ENCODE data around the gene CENPW. TPM values are rescaled to one million over a fixed set of nuclear protein-coding genes. Genes with fewer than 3 reads are reported as not detected.

The CENPW gene
- total RNA-seq, 1 experiment from 2014 or later: 82.3 TPM

DNA sequence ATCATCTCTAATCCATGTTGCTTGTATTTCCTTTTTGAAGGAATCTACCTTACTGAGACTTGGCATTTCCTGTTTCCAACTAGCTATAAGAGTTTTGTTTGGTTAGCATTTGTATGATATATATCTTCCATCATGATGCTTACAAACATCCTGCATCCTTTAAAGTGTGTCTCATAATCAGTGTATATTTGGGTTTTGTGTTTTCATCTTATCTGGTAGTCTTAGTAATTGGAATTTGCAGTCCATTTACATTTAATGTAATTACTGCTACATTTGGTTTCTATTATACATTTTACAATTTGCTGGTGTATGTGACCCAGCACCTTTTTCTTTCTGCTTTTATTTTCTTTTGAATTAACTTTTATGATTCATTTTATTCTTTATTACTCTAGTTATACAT is 12.6 kb downstream of the CENPW start:
- no peak overlapping the region for H2BK12ac ChIP-seq (ENCODE audit: insufficient read length, low read depth, low read length)
- no peaks in the 10 kb centered on the region for H3K4me1 ChIP-seq (ENCODE audit: insufficient read depth, low read length)
- H3K9me3 ChIP-seq (ENCODE audit: control insufficient read depth, low read depth, low read length): no peaks in the 10 kb centered on the region
- no peaks in the 10 kb centered on the region for H3K79me1 ChIP-seq (ENCODE audit: insufficient read depth, low read depth, low read length, poor library complexity, severe bottlenecking)
- H2BK120ac ChIP-seq (ENCODE audit: low read depth, low read length, poor library complexity, severe bottlenecking): no peak overlapping the region
- H4K5ac ChIP-seq (ENCODE audit: insufficient read length, low read depth, low read length): no peak overlapping the region
- no peak overlapping the region for H2BK5ac ChIP-seq (ENCODE audit: insufficient read length, low read length)
- H3K56ac ChIP-seq (ENCODE audit: insufficient read length, low read depth, low read length): no peak overlapping the region
- no peak overlapping the region for H3K9ac ChIP-seq (ENCODE audit: extremely low read depth, insufficient read length, low read length)
- no peaks in the 10 kb centered on the region for H3K23me2 ChIP-seq (ENCODE audit: insufficient read length, low read depth, low read length, poor library complexity, severe bottlenecking)
- H4K8ac ChIP-seq (replicated peaks; ENCODE audit: insufficient read length, low read depth, low read length): no peak overlapping the region
- H3K4me2 ChIP-seq (ENCODE audit: insufficient read depth, insufficient read length, low read length): no peak overlapping the region
- no peak for DNase-seq
- H4K20me1 ChIP-seq (ENCODE audit: control insufficient read depth, insufficient read depth, insufficient read length): no peaks in the 10 kb centered on the region
- H3K4me3 Mint-ChIP-seq: no peak overlapping the region
- H3K4me1 Mint-ChIP-seq: no peaks in the 10 kb centered on the region
- H2AK5ac ChIP-seq (ENCODE audit: insufficient read length, low read length): no peak overlapping the region
- TF ChIP-seq, protein P1, sequence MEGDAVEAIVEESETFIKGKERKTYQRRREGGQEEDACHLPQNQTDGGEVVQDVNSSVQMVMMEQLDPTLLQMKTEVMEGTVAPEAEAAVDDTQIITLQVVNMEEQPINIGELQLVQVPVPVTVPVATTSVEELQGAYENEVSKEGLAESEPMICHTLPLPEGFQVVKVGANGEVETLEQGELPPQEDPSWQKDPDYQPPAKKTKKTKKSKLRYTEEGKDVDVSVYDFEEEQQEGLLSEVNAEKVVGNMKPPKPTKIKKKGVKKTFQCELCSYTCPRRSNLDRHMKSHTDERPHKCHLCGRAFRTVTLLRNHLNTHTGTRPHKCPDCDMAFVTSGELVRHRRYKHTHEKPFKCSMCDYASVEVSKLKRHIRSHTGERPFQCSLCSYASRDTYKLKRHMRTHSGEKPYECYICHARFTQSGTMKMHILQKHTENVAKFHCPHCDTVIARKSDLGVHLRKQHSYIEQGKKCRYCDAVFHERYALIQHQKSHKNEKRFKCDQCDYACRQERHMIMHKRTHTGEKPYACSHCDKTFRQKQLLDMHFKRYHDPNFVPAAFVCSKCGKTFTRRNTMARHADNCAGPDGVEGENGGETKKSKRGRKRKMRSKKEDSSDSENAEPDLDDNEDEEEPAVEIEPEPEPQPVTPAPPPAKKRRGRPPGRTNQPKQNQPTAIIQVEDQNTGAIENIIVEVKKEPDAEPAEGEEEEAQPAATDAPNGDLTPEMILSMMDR (conservative IDR thresholded peaks at IDR 0.05): no peak
- H3K36me3 Mint-ChIP-seq (ENCODE audit: insufficient read depth in 1 of 3, low read depth in 3 of 3): peaks cover 10 to 15% (median 12%) of the 10 kb centered on the region in 3 experiments
- no peak overlapping the region for H2BK20ac ChIP-seq (ENCODE audit: low read depth, low read length, poor library complexity, severe bottlenecking)
- H3K18ac ChIP-seq (ENCODE audit: insufficient read length, low read depth, low read length): no peak overlapping the region
- no peak overlapping the region for H2AFZ ChIP-seq (ENCODE audit: low read length)
- H3K4ac ChIP-seq (ENCODE audit: low read depth, low read length): no peak overlapping the region
- no peak overlapping the region for H3K23ac ChIP-seq (ENCODE audit: insufficient read length, low read depth, low read length)
- no peaks in the 10 kb centered on the region for H3K79me2 ChIP-seq (ENCODE audit: insufficient read depth, low read length)
- peaks cover 8 to 9% of the 10 kb centered on the region in 2 experiments; a peak in 2 of 5 replicates for H3K9me3 Mint-ChIP-seq
- no peaks in the 10 kb centered on the region for H3K27me3 ChIP-seq (ENCODE audit: insufficient read depth, low read length)
- H3K27me3 Mint-ChIP-seq (ENCODE audit: low read depth): no peaks in the 10 kb centered on the region
- no peak overlapping the region for H3K27ac Mint-ChIP-seq
- H4K91ac ChIP-seq (ENCODE audit: insufficient read length, low read depth, low read length): no peak overlapping the region
- no peak overlapping the region for H3K14ac ChIP-seq (ENCODE audit: insufficient read depth, low read length)
- H3T11ph ChIP-seq (ENCODE audit: low read length): no peak overlapping the region
- H2BK15ac ChIP-seq (ENCODE audit: low read depth, low read length): no peak overlapping the region
- no peak overlapping the region for H3K27ac ChIP-seq (ENCODE audit: insufficient read length, low read depth, low read length)
